ENCODE measurements around the gene DNER.
"Not testable (repeated sequence)": the region's sequence is repeated elsewhere in the genome, so short reads cannot be mapped to it uniquely, and the experiment has no call there.

DNER gene

DNA sequence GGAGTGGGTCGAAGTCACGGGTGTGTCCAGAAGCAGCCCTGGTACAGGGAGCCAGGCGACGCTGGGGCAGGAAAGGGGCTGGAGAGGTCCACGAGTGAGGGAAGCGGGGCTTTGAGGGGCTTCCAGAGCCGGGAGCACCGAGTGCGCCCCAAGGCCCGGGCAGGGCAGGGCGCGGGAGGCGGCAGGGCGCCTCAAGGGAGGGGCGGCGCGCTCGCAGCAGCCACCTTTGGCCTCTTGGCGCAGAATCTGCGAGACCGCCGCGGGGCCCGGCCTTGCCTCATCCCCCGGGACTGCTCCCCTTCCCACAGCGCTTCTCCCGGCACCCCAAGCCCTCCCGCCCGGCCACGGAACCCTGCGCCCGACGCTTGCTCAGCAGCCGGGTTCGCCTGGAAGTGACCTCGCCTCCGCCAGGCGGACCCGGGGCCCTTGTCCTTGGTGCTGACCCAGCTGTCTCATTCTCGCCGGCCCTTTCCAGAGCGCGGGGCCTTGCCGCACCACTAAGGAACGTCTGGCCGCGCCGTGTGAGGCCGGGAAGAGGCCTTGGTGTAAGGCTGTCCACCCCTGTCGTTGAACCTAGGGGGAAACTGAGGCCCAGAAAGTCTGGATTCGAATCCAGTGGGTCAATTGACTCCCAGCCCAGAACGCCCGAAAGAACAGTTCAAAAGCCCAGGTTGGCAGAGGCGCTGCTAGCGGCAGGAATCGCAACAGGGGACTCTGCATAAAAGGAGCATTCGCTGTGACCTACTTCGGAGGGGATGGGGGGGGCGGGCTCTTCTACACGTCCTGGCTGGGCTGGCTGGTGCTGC, 584 bp upstream of the DNER start:
- peak in 1 of 2 donors; percentile 22 for DNase-seq

DNA sequence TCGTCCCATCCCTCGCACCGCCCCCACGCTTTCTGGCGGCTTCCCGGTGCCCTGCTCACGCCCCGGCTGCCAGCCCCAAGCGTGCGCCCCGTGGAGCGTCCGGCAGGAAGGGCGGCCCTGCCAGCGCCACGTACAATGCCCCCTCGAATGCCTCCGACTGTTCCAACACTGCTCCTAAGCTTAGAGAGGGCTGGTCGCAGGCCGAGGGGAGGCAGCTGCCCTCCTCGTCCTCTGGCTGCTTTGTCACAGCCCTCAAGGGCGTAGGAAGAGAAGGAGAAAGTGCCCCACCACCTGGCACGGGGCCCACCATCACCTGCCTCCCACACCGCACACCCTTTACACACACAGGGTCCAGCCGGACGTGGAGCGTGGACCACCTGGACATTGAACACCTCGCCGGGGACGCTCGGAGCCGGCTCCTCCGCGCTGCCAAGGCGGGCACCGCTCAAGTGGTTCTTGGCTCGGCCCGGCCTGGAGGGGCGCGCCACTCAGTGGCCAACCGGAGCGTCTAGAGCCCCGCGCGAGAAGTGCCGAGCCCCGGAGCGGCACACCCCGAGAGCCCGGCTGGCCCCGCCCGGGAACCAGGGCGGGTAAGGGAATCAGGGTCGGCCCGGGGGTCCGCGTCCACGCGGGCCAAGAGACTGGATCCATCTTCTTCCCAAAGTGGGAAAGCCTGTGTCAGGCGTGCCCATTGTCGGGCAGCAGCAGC, 830 bp downstream of the DNER start:
- DNase-seq, result no peak

DNA sequence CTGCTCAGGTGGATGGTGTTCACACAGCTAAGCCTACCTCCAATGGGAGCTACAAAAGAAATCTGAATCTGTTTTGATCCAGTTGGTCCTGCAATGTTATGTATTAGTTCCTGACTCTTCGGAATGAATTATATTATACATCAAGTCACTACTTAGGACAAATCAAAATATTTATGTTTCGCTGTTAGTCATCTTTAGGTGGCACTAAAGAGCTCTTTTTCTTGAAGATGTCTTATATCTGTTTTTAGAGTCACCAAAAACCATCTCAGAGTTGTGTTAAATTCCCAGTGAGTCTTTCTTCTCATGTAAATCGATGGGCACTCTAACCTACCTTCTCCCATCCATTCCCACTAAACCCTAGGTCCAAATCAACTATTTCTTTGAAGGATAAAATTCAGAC, 2.2 kb downstream of the DNER start:
- no peak for DNase-seq

DNA sequence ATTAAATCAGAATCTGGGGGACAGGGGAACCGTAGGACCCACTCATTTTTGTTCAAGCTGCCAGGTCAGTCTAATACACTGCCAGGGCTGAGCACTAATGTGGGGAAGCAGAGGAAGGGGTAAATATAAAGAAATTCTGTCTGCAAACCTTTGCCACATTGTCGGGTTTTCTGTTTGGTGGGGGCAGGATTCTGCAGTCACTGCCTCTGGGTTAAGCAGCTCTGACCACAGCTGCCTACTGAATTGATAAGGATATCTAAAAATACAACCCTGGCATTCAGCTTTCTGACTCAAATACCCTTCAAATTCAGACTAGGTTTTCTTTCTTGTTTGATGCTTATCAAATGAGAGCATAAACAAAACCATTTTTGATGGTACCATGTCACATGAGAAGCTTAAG, 6.0 kb downstream of the DNER start:
- DNase-seq, result no peak

GRCh38 chr2:229703909-229704630, 10.3 kb downstream of the DNER start:
- DNase-seq, result no peak

DNA sequence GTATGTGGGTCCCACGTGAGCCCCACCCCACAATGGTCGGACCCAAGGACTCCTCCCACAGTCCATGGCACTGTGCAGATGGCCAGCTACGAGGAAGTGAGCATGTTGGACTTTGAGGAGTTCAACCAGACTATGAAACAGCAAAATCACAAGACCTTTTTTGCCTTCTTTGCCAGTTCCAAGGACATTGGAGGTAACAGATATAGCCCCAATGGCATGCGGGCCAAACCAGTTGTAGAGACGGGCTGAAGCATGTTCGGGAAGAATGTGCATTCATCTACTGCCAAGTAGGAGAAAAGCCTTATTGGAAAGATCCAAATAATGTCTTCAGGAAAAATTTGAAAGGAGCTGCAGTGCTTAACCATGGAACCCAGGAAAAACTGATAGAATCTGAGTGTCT, 12.6 kb downstream of the DNER start:
- DNase-seq, result no peak

GRCh38 chr2:229701062-229701461, 13.3 kb downstream of the DNER start:
- DNase-seq, result no peak

GRCh38 chr2:229695961-229696360, 18.4 kb downstream of the DNER start:
- DNase-seq, result no peak

DNA sequence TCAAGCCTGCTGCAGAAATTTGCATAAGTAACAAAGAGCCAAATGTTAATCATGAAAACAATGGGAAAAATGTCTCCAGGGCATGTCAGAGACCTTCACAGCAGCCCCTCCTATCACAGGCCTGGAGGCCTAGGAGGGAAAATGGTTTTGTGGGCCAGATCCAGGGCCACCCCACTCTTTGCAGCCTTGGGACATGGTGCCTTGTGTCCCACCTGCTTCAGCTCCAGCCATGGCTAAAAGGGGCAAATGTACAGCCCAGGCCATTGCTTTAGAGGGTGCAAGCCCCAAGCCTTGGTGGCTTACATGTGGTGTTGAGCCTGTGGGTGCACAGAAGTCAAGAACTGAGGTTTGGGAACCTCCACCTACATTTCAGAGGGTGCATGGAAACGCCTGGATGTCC, 20.5 kb downstream of the DNER start:
- not testable (repeated sequence) for DNase-seq

DNA sequence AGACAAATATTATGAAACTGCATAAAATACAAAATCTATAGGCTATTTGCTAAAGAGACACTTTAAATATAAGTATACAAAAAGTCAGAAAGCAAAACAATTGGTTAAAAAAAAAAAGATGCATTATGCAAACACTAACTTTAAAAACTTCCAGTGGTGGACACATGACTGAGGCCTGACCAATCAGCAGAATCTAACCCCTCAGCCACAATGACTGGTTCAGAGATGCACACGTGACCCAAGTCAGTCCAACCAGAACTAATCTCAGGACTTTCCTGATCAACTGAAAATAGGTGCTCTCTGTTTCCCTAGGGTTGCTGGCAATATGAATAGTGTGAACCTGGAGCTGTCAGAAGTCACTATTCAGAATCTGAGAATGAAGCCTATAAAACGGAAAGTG, 22.7 kb downstream of the DNER start:
- no peak for DNase-seq

GRCh38 chr2:229689307-229689839, 25.0 kb downstream of the DNER start:
- DNase-seq, result no peak

DNA sequence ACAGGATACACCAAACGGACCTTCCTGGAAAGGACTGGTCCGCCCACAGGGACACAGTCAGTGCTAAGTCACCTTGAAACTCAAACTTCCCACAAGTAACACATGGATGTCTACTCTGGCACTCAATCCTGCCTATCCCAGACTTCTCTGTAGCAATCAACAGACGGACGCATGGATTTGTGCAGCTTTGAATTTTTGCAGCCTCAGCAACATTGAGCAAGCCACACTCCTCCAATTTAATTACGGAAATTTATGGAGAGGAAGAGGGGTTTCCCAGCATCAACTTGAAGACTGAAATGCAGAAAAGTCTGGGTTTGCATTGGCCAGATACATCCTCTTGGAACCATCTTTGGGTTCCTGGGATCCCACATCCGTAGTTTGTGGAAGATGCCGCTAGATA, 26.2 kb downstream of the DNER start:
- no peak for DNase-seq

GRCh38 chr2:229686122-229686919, 28.0 kb downstream of the DNER start:
- DNase-seq, result no peak

- no peak for DNase-seq
These were observed 29.3 kb downstream of the DNER start for GRCh38 chr2:229684942-229685562.

DNA sequence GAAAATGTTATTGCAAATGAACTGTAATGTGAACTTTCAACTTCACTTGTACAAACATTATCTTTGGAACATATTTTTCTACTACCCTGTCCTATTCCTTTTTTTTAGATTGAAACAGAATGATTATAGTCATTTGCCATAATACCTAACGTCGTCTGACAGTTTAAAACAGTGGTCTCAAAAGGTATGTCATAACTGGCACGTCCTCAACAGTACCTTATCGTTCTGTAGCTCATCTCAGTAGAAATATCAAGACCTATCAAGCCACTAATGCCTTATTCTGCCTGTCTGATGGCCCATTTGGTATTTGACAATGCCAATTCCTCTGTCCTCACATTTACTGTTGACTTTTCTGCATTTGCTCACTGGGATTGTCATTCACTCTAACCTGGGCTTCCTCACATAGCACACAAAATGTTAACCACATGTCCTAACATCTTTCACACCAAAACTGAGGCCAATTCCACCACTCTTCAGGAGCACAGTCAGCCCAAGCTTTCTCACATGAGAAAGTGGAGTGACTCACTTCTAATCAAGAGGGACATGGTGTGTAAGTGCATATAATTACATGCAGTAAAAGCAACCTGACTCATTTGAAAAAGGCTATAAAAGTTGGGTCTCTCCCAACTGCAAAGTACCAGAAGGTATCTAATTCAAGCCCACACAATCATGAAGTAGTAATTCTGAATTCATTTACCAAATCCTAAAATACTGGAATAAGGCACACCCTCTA, 34.8 kb downstream of the DNER start:
- DNase-seq, result no peak

DNA sequence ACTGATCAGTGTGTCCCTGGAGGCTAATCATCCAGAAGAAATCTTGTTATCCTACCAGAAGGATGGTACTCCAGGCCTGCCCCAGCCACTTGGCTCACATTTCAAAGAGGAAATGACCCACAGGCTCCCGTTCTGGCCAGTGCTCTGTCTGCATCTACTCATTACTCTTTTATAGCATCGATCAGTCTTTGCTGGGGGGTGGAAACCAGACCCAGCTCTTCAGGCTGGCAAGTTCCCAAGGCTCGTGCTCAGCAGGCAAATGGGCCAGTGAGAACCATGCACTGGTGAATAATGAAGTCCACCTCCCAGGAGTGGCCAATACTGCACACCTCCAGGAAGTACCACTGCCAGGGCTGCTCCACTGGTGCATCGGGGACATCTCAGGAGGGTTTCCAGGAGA, 38.8 kb downstream of the DNER start:
- DNase-seq, result no peak

DNA sequence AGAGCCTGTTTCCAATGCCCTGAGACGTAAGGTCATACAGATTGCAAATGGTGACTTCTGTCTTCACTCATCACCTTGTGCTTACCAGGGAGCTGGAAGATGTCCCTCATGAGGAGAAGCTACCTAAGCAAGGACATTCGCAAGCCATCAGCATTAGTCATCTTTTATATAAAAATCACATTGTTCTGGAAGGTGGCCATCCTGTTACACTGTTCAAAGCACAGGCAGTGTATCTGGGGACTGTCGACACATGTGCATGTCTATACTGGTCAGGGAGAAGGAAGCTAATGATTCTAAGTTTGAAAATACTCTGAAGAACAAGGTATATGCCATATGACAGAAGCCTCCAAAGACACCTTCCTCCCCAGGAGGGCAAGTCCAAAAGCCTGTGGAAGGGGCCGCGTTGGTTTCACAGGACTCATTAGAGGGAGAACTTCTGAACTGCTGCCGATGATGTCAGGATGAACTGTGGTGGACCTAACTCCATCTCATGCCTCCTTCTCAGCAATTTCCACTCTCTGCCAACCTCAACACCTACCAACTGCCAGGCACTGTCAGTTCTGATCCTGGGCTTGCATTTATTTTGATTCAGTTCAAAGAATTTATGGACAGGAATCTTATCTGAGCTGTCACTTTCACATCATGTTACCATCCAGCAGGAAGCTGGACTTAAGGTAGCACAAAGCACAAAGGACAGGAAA, 39.4 kb downstream of the DNER start:
- no peak for DNase-seq

DNA sequence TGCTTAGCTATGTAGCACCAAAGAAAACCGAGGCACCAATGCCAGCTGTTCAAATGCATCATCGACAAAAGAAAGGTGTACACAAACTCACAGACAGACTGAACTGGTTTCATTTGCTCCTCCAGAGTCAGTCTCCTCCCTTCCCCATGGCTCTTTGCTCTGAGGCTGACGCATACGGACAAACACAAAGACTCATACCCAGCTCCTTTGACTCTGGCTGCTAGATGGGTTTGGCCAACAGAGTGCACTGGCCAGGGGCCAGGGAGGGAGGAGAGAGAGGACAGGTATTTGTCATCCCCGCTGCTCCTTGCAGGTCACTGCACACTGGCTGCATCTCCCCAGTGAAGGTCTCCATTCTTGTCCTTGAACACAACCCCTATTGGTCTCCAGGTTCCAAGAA, 40.7 kb downstream of the DNER start:
- DNase-seq, result no peak

- DNase-seq, result no peak
These were observed 42.3 kb downstream of the DNER start for GRCh38 chr2:229672021-229672420.

DNA sequence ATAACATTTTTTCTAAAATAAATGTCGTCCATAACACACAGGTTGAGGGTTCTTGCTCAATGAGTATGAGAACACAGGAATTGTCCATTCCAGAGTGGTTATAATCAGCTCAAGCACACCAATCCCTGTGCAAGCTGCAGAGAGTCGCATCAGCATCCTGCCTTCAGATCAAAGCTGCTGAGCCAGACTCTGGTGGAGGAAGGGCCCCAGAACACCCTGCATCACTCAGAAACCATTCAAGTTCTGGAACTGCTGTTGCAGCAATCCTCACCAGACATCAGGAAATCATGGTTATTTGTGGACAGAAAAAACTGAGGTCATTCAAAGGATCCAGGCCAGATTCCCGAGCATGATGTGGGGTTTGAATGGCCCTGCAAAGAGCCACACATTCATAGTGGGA, 44.5 kb downstream of the DNER start:
- no peak for DNase-seq

DNA sequence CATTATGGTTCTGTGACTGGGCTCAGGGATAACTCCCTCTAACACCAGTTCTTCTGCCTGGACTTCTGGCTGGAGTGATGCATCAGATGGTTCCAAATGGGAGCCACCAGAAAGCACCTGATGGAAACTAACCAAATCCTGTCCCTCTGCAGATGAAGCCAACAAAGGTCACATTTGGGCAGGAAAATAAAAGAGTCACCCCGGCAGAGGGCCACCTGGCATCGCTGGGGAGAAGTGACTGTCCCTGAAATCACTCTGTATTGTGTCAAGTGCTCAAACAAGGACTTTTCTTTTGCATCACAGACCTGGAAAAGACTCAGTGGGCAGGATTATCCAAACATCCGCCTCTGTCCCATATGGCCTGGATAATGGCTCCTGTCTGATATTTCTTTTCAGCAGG, 47.5 kb downstream of the DNER start:
- DNase-seq, result no peak

All from CD4-positive, alpha-beta T cell treated with Interferon alpha-2 for 1 hour (primary cell).